Endothelial cell of umbilical vein (primary cell): ENCODE measurements around the gene PTPRT. TPM values are rescaled to one million over a fixed set of nuclear protein-coding genes. Genes with fewer than 3 reads are reported as not detected.

Experiments
- BruUV-seq: library from RNA; stranded (reverse); fragments of 400-500 nt; replicated peaks from 2 replicates; lab custom pipeline; 2021; lab: Mats Ljungman, UMichigan
- CTCF ChIA-PET: fragments of 300-600, 350-600 bp; sonication (Branson Sonifier 250); formaldehyde crosslinking; loops from one replicate; lab custom pipeline; 2021; ENCODE audit warnings: antibody characterized with exemption, inconsistent platforms; lab: Charles Lee
- POLR2A ChIA-PET: fragments of 300-600, 350-600 bp; sonication (Branson Sonifier 250); formaldehyde crosslinking; loops from one replicate; lab custom pipeline; 2021; ENCODE audit warnings: antibody characterized with exemption, inconsistent platforms; lab: Charles Lee
- DNase-seq: peaks from one replicate; pipeline ENCODE4 v3.0.0-alpha.2; 2011; ENCODE audit warnings: low read depth, low spot score
- FAIRE-seq: peaks from 2 replicates; lab custom pipeline; 2011; peaks lifted over from hg19 to GRCh38; lab: Jason Lieb, UNC
- H2AFZ ChIP-seq: 2 replicates; pipeline ENCODE4 v1.6.0; 2012; ENCODE audit warnings: low read depth, low read length, control low read depth, inconsistent platforms
- H3K27ac ChIP-seq: 2 replicates; pipeline ENCODE4 v1.5.1; 2011; ENCODE audit warnings: low read depth, mild to moderate bottlenecking, control low read depth, low read length, moderate library complexity; ENCODE audit not compliant: insufficient read depth
- H3K27me3 ChIP-seq, 2 experiments: 2 replicates each; pipeline versions ENCODE4 v1.6.0 to v1.6.1; 2011; ENCODE audit warnings: low read length in 2 of 2, mixed read lengths in 1 of 2; ENCODE audit not compliant: control insufficient read depth in 2 of 2, insufficient read depth in 2 of 2
- H3K36me3 ChIP-seq, 2 experiments: 2 replicates in 1 of 2; 3 replicates in 1 of 2; pipeline ENCODE4 v1.5.1; 2011; ENCODE audit warnings: low read length in 2 of 2, mild to moderate bottlenecking in 1 of 2, moderate library complexity in 1 of 2; ENCODE audit not compliant: control insufficient read depth in 2 of 2, insufficient read depth in 2 of 2; ENCODE audit errors: extremely low read depth in 1 of 2
- H3K4me1 ChIP-seq: 3 replicates; pipeline ENCODE4 v1.5.1; 2011; ENCODE audit warnings: mild to moderate bottlenecking, low read length; ENCODE audit not compliant: control insufficient read depth, insufficient read depth; ENCODE audit errors: extremely low read depth
- H3K4me2 ChIP-seq: 2 replicates; pipeline ENCODE4 v1.6.1; 2011; ENCODE audit warnings: low read length, control low read depth, mixed read lengths; ENCODE audit not compliant: insufficient read depth
- H3K4me3 ChIP-seq, 3 experiments: fragments of 200-600 bp in 1 of 3; sonication (generic), shearing (Covaris generic) in 1 of 3; replicated peaks in 1 of 3; 2 replicates each; pipeline ENCODE4 v1.5.1; 2011 to 2016; ENCODE audit warnings: control low read depth in 3 of 3, low read length in 3 of 3, mild to moderate bottlenecking in 2 of 3, inconsistent platforms in 1 of 3, low read depth in 1 of 3, moderate library complexity in 1 of 3; ENCODE audit not compliant: insufficient read depth in 1 of 3
- H3K79me2 ChIP-seq: 2 replicates; pipeline ENCODE4 v1.6.0; 2012; ENCODE audit warnings: low read length, inconsistent platforms; ENCODE audit not compliant: control insufficient read depth, insufficient read depth
- H3K9ac ChIP-seq: replicated peaks from 2 replicates; pipeline ENCODE3; 2011; ENCODE audit warnings: low read length, control low read depth; ENCODE audit not compliant: insufficient read depth; ENCODE audit errors: extremely low read depth
- H3K9me1 ChIP-seq: replicated peaks from 3 replicates; pipeline ENCODE4 v1.6.0; 2011; ENCODE audit warnings: mild to moderate bottlenecking, low read length; ENCODE audit not compliant: control insufficient read depth, insufficient read depth; ENCODE audit errors: extremely low read depth
- H3K9me3 ChIP-seq: replicated peaks from 2 replicates; pipeline ENCODE4 v1.5.1; 2012; ENCODE audit warnings: low read length, inconsistent platforms; ENCODE audit not compliant: control insufficient read depth, insufficient read depth
- H4K20me1 ChIP-seq: replicated peaks from 2 replicates; pipeline ENCODE3; 2011; ENCODE audit warnings: mild to moderate bottlenecking, low read length; ENCODE audit not compliant: control insufficient read depth, insufficient read depth; ENCODE audit errors: extremely low read depth
- CTCF ChIP-seq, 2 donors: IDR thresholded peaks; 1 replicate in 1 of 2; 2 replicates in 1 of 2; pipeline ENCODE4 v1.5.1; 2011; ENCODE audit warnings: low read length in 2 of 2, mild to moderate bottlenecking in 2 of 2, moderate library complexity in 2 of 2, control low read depth in 1 of 2, inconsistent platforms in 1 of 2, low read depth in 1 of 2; ENCODE audit not compliant: insufficient read depth in 1 of 2; ENCODE audit errors: extremely low read depth in 1 of 2
- EZH2 ChIP-seq: IDR thresholded peaks from 2 replicates; pipeline ENCODE4 v1.6.1; 2012; ENCODE audit warnings: borderline replicate concordance, low read depth, mild to moderate bottlenecking, moderate library complexity, low read length, inconsistent platforms; ENCODE audit not compliant: severe bottlenecking
- FOS ChIP-seq: IDR thresholded peaks from 2 replicates; pipeline ENCODE4 v1.6.1; 2011; ENCODE audit warnings: mild to moderate bottlenecking, low read length, moderate library complexity, borderline replicate concordance; ENCODE audit not compliant: insufficient read depth
- GATA2 ChIP-seq: IDR thresholded peaks from 2 replicates; pipeline ENCODE4 v1.7.0; 2011; ENCODE audit warnings: low read depth, mild to moderate bottlenecking, moderate library complexity, mixed read lengths, low read length; ENCODE audit not compliant: insufficient read length, insufficient read depth
- JUN ChIP-seq: IDR thresholded peaks from 2 replicates; pipeline ENCODE4 v1.6.1; 2011; ENCODE audit warnings: borderline replicate concordance, low read depth; ENCODE audit not compliant: insufficient read length, insufficient read depth
- MYC ChIP-seq: IDR thresholded peaks from one replicate; pipeline ENCODE4 v1.6.1; 2011; ENCODE audit warnings: mild to moderate bottlenecking, low read depth, low read length
- POLR2A ChIP-seq: IDR thresholded peaks from 2 replicates; pipeline ENCODE4 v1.6.1; 2012; ENCODE audit warnings: low read depth, mild to moderate bottlenecking, control low read depth, low read length
- POLR2AphosphoS5 ChIP-seq: IDR thresholded peaks from 2 replicates; pipeline ENCODE4 v1.6.1; 2012; ENCODE audit warnings: low read depth, mild to moderate bottlenecking, control low read depth, low read length, moderate library complexity; ENCODE audit not compliant: insufficient read depth
- dilution Hi-C: fragments of 300-500 bp; cut with MboI; formaldehyde crosslinking; loops from one replicate; pipeline ENCODE4 v1.15.0; 2019; ENCODE audit warnings: low sequenced_read_pairs; ENCODE audit not compliant: extremely low pct_ligation_motif_present
- intact Hi-C: fragments of 100-400 bp; cut with micrococcal nuclease; formaldehyde crosslinking; loops from one replicate; pipeline ENCODE4 v1.10.0; 2022
- polyA plus RNA-seq, 4 experiments: library from polyadenylated mRNA; depleted of rRNA in 3 of 4; stranded (reverse) in 3 of 4; unstranded in 1 of 4; fragments of >200 nt; gene quantifications; 2 replicates each; pipeline versions ENCODE4 v1.2.1 to v1.2.3, GENCODE V29; 2011 to 2012; ENCODE audit warnings: missing spikeins in 1 of 4
- total RNA-seq: library from RNA; stranded (reverse); gene quantifications from 2 replicates; pipeline ENCODE4 v1.2.3, GENCODE V29; 2021
- TF ChIP-seq, protein P1 (sequence below): IDR thresholded peaks from 2 replicates; pipeline ENCODE4 v1.6.1; 2011; ENCODE audit not compliant: insufficient read depth, insufficient read length

Gene PTPRT
- total and polyA plus RNA-seq, 2 donors (not counting 3 experiments of a cell fraction or from before 2014, with no cell fraction given): not detected

- Histone ChIP-seq H2AFZ (no peak overlapping the region), H3K79me2 (no peaks in the 10 kb centered on the region), H3K9me1 (no peaks in the 10 kb centered on the region), H4K20me1 (no peaks in the 10 kb centered on the region), H3K27me3 (no peaks in the 10 kb centered on the region), H3K27ac (no peak overlapping the region), H3K4me2 (no peak overlapping the region), H3K36me3 (no peaks in the 10 kb centered on the region), H3K4me1 (no peaks in the 10 kb centered on the region), H3K4me3 (no peak overlapping the region), H3K9me3 (peaks cover 10% of the 10 kb centered on the region), H3K9ac (no peak overlapping the region)
- no TSS peak for BruUV-seq
- DNase-seq (no peak), FAIRE-seq (no peak)
- POLR2A ChIA-PET: no interaction called here
- intact Hi-C loops: no loop called here
- no peak for TF ChIP-seq JUN
- no peak for TF ChIP-seq POLR2A
- TF ChIP-seq POLR2AphosphoS5: no peak
- no peak for TF ChIP-seq FOS
- CTCF ChIA-PET: no interaction called here
- dilution Hi-C loops: no loop called here
Observed at GRCh38 chr20:42957018-42957703, 232.5 kb downstream of the PTPRT start.

- Histone ChIP-seq H3K36me3 (no peaks in the 10 kb centered on the region), H3K4me2 (no peak overlapping the region), H3K4me3 (no peak overlapping the region), H3K79me2 (no peaks in the 10 kb centered on the region), H3K9me3 (peaks cover 13% of the 10 kb centered on the region), H3K27me3 (no peaks in the 10 kb centered on the region), H3K27ac (no peak overlapping the region), H2AFZ (no peak overlapping the region), H3K4me1 (no peaks in the 10 kb centered on the region), H3K9ac (no peak overlapping the region), H4K20me1 (no peaks in the 10 kb centered on the region), H3K9me1 (no peaks in the 10 kb centered on the region)
- no peak for DNase-seq
- intact Hi-C loops: no loop called here
- TF ChIP-seq GATA2 (no peak), FOS (no peak), JUN (no peak), POLR2AphosphoS5 (no peak), CTCF (IDR thresholded peaks at IDR 0.05; ENCODE audit: extremely low read depth in 1 of 2, insufficient read depth in 1 of 2, low read depth in 1 of 2, low read length in 2 of 2) (no peak), POLR2A (no peak), MYC (no peak), EZH2 (no peak)
- TF ChIP-seq, protein P1, sequence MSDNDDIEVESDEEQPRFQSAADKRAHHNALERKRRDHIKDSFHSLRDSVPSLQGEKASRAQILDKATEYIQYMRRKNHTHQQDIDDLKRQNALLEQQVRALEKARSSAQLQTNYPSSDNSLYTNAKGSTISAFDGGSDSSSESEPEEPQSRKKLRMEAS: no peak
- ChIA-PET CTCF (no interaction called here), POLR2A (no interaction called here)
- BruUV-seq: no TSS peak
- no peak for FAIRE-seq
- dilution Hi-C loops: no loop called here
Observed at GRCh38 chr20:42955713-42956112, 234.0 kb downstream of the PTPRT start.
